ENCODE measurements around the gene ZNF750. TPM values are rescaled to one million over a fixed set of nuclear protein-coding genes. Genes with fewer than 3 reads are reported as not detected.

The ZNF750 gene
- total RNA-seq, 4 donors from 2014 or later: 117 to 353 (median 233) TPM

GRCh38 chr17:82860606-82861392 lies 21.0 kb upstream of the ZNF750 start:
- Histone ChIP-seq H3K27ac (peak overlapping the region; percentile 92), H3K4me3 (no peak overlapping the region)
- DNase-seq (ENCODE audit: low spot score in 2 of 2): no peak

GRCh38 chr17:82859431-82860403 lies 19.9 kb upstream of the ZNF750 start:
- Histone ChIP-seq H3K27me3 (no peaks in the 10 kb centered on the region), H3K27ac (peak overlapping the region; percentile 92), H3K36me3 (peaks cover 1% of the 10 kb centered on the region), H3K4me3 (no peak overlapping the region), H3K4me1 (peaks cover 50% of the 10 kb centered on the region), H3K9me3 (no peaks in the 10 kb centered on the region)
- peak in 1 of 2 donors; percentile 59 for DNase-seq (ENCODE audit: low spot score in 2 of 2)
- 67% methylated on average over 19 of the region's 23 CpGs for WGBS
- no peak for TF ChIP-seq POLR2A (IDR thresholded peaks at IDR 0.05)

More at GRCh38 chr17:82860606-82861392, 21.0 kb upstream of the ZNF750 start:
- no peak for TF ChIP-seq POLR2A (IDR thresholded peaks at IDR 0.05)
- TF ChIP-seq EP300 (IDR thresholded peaks at IDR 0.05): no peak
- TF ChIP-seq POLR2AphosphoS5 (IDR thresholded peaks at IDR 0.05): no peak
- no peak for TF ChIP-seq CTCF (IDR thresholded peaks at IDR 0.05)
- WGBS: 93% methylated on average over 30 of the region's 42 CpGs
- H3K36me3 ChIP-seq: no peaks in the 10 kb centered on the region
- H3K9me3 ChIP-seq: no peaks in the 10 kb centered on the region
- no peaks in the 10 kb centered on the region for H3K27me3 ChIP-seq
- H3K4me1 ChIP-seq: peaks cover 59% of the 10 kb centered on the region

- WGBS: 50% methylated on average over 9 of the region's 28 CpGs
- H3K27ac ChIP-seq: peak overlapping the region; percentile 92
- H3K4me3 ChIP-seq: peak overlapping the region; percentile 7
- peak in 1 of 3 donors; percentile 39 for TF ChIP-seq POLR2AphosphoS5 (IDR thresholded peaks at IDR 0.05)
- no peak for TF ChIP-seq EP300 (IDR thresholded peaks at IDR 0.05)
- peak; percentile 70 to 81 for DNase-seq (ENCODE audit: low spot score in 2 of 2)
- peaks cover 38% of the 10 kb centered on the region for H3K4me1 ChIP-seq
- H3K27me3 ChIP-seq: no peaks in the 10 kb centered on the region
- no peaks in the 10 kb centered on the region for H3K9me3 ChIP-seq
- peaks cover 10% of the 10 kb centered on the region for H3K36me3 ChIP-seq
These were observed 18.7 kb upstream of the ZNF750 start for GRCh38 chr17:82858376-82859126.

- H3K27me3 ChIP-seq: no peaks in the 10 kb centered on the region
- TF ChIP-seq CTCF (IDR thresholded peaks at IDR 0.05) (no peak), EP300 (IDR thresholded peaks at IDR 0.05) (no peak), POLR2A (IDR thresholded peaks at IDR 0.05) (no peak), POLR2AphosphoS5 (IDR thresholded peaks at IDR 0.05) (no peak)
- DNase-seq (ENCODE audit: low spot score in 2 of 2): no peak
- H3K4me1 ChIP-seq: peaks cover 35% of the 10 kb centered on the region
- no peak overlapping the region for H3K4me3 ChIP-seq
- 84% methylated on average over 15 of the region's 15 CpGs for WGBS
- no peak overlapping the region for H3K27ac ChIP-seq
- peaks cover 10% of the 10 kb centered on the region for H3K36me3 ChIP-seq
- no peaks in the 10 kb centered on the region for H3K9me3 ChIP-seq
These were observed 16.5 kb upstream of the ZNF750 start for GRCh38 chr17:82856361-82856760.

GRCh38 chr17:82854226-82854625 lies 14.4 kb upstream of the ZNF750 start:
- DNase-seq (ENCODE audit: low spot score in 2 of 2): no peak
- no peak overlapping the region for H3K27ac ChIP-seq
- TF ChIP-seq EP300 (IDR thresholded peaks at IDR 0.05): no peak
- no peaks in the 10 kb centered on the region for H3K27me3 ChIP-seq
- peaks cover 10% of the 10 kb centered on the region for H3K36me3 ChIP-seq
- WGBS: 95% methylated on average over 11 of the region's 11 CpGs
- no peak overlapping the region for H3K4me3 ChIP-seq
- peaks cover 17% of the 10 kb centered on the region for H3K4me1 ChIP-seq
- no peaks in the 10 kb centered on the region for H3K9me3 ChIP-seq

GRCh38 chr17:82851381-82851780 lies 11.6 kb upstream of the ZNF750 start:
- WGBS: 93% methylated on average over 12 of the region's 12 CpGs
- Histone ChIP-seq H3K9me3 (no peaks in the 10 kb centered on the region), H3K4me3 (no peak overlapping the region), H3K27ac (no peak overlapping the region), H3K27me3 (no peaks in the 10 kb centered on the region), H3K4me1 (no peaks in the 10 kb centered on the region), H3K36me3 (peaks cover 10% of the 10 kb centered on the region)
- no peak for TF ChIP-seq EP300 (IDR thresholded peaks at IDR 0.05)
- DNase-seq (ENCODE audit: low spot score in 2 of 2): no peak

Data from suprapubic skin (tissue), 4 donors.